IMR-90 (cell line): ENCODE results near the gene STOML2. TPM values are rescaled to one million over a fixed set of nuclear protein-coding genes. Genes with fewer than 3 reads are reported as not detected.

Source experiments
- ATAC-seq: fragments of 200-7000 bp; cut with Tn5 transposase; 2 replicates; pipeline ENCODE4 v1.9.1; 2020; ENCODE audit warnings: low read depth, mild to moderate bottlenecking, moderate library complexity
- BruUV-seq: library from RNA; stranded (reverse); fragments of 400-500 nt; replicated peaks from 2 replicates; lab custom pipeline; 2021; lab: Mats Ljungman, UMichigan
- CTCF ChIA-PET: fragments of 300-600 bp; formaldehyde crosslinking; extraction: SDS; loops from one replicate; lab custom pipeline; 2021; ENCODE audit warnings: antibody characterized with exemption; lab: Yijun Ruan, JAX
- POLR2A ChIA-PET: fragments of 300-600 bp; sonication (Branson Sonifier 250); formaldehyde crosslinking; loops from one replicate; lab custom pipeline; 2022; ENCODE audit warnings: antibody characterized with exemption; ENCODE audit not compliant: unreplicated experiment; lab: Charles Lee
- DNase-seq: peaks from one replicate; pipeline ENCODE4 v3.0.0; 2013
- H2AFZ ChIP-seq: replicated peaks from 2 replicates; pipeline ENCODE3; 2013; ENCODE audit warnings: low read length, mild to moderate bottlenecking; ENCODE audit not compliant: poor library complexity
- H2AK5ac ChIP-seq: 2 replicates; pipeline ENCODE4 v1.6.1; 2013; ENCODE audit warnings: low read depth, low read length, inconsistent platforms
- H2AK9ac ChIP-seq: replicated peaks from 2 replicates; pipeline ENCODE3; 2013; ENCODE audit warnings: mild to moderate bottlenecking, low read depth, low read length, moderate library complexity; ENCODE audit not compliant: poor library complexity
- H2BK120ac ChIP-seq: 2 replicates; pipeline ENCODE4 v1.6.1; 2013; ENCODE audit warnings: low read depth, low read length, inconsistent platforms
- H2BK15ac ChIP-seq: 3 replicates; pipeline ENCODE4 v1.6.1; 2013; ENCODE audit warnings: low read depth, low read length, inconsistent platforms
- H2BK20ac ChIP-seq: 2 replicates; pipeline ENCODE4 v1.6.1; 2013; ENCODE audit warnings: low read depth, mild to moderate bottlenecking, inconsistent platforms, low read length, moderate library complexity
- H2BK5ac ChIP-seq: 2 replicates; pipeline ENCODE4 v1.6.1; 2013; ENCODE audit warnings: mild to moderate bottlenecking, low read depth, low read length, inconsistent platforms; ENCODE audit not compliant: poor library complexity, severe bottlenecking
- H3K14ac ChIP-seq: replicated peaks from 2 replicates; pipeline ENCODE4 v1.6.1; 2013; ENCODE audit warnings: low read depth, low read length, inconsistent platforms
- H3K18ac ChIP-seq: 2 replicates; pipeline ENCODE4 v1.6.1; 2013; ENCODE audit warnings: low read depth, low read length, control low read depth
- H3K23ac ChIP-seq: 2 replicates; pipeline ENCODE4 v1.6.1; 2013; ENCODE audit warnings: low read depth, low read length, inconsistent platforms
- H3K27ac ChIP-seq: 2 replicates; pipeline ENCODE4 v1.5.1; 2013; ENCODE audit warnings: mild to moderate bottlenecking, control low read depth, low read length; ENCODE audit not compliant: insufficient read depth
- H3K27me3 ChIP-seq: 2 replicates; pipeline ENCODE4 v1.6.1; 2013; ENCODE audit warnings: low read length; ENCODE audit not compliant: control insufficient read depth, insufficient read depth
- H3K36me3 ChIP-seq: 2 replicates; pipeline ENCODE4 v1.6.1; 2013; ENCODE audit warnings: low read length, mixed read lengths; ENCODE audit not compliant: control insufficient read depth, insufficient read depth
- H3K4ac ChIP-seq: 2 replicates; pipeline ENCODE4 v1.6.1; 2013; ENCODE audit warnings: low read depth, low read length, inconsistent platforms
- H3K4me1 ChIP-seq: 2 replicates; pipeline ENCODE4 v1.6.1; 2013; ENCODE audit warnings: low read length, mixed read lengths; ENCODE audit not compliant: control insufficient read depth, insufficient read depth
- H3K4me2 ChIP-seq: 2 replicates; pipeline ENCODE4 v1.6.1; 2013; ENCODE audit warnings: low read depth, mild to moderate bottlenecking, control low read depth, low read length, moderate library complexity
- H3K4me3 ChIP-seq: 2 replicates; pipeline ENCODE4 v1.5.1; 2013; ENCODE audit warnings: low read depth, mild to moderate bottlenecking, control low read depth, low read length, moderate library complexity; ENCODE audit not compliant: insufficient read depth
- H3K56ac ChIP-seq: 2 replicates; pipeline ENCODE4 v1.6.1; 2013; ENCODE audit warnings: low read length, inconsistent platforms; ENCODE audit not compliant: insufficient read depth; ENCODE audit errors: extremely low read depth
- H3K79me1 ChIP-seq, 2 experiments: 2 replicates each; pipeline ENCODE4 v1.6.1; 2013; ENCODE audit warnings: low read length in 2 of 2, inconsistent platforms in 1 of 2, low read depth in 1 of 2
- H3K9ac ChIP-seq: 2 replicates; pipeline ENCODE4 v1.6.1; 2013; ENCODE audit warnings: low read depth, low read length, control low read depth
- H3K9me1 ChIP-seq: 2 replicates; pipeline ENCODE4 v1.6.1; 2013; ENCODE audit warnings: low read length, inconsistent platforms; ENCODE audit not compliant: insufficient read depth
- H3K9me3 ChIP-seq: 2 replicates; pipeline ENCODE4 v1.6.1; 2013; ENCODE audit warnings: low read length; ENCODE audit not compliant: control insufficient read depth, insufficient read depth
- H4K20me1 ChIP-seq: 2 replicates; pipeline ENCODE4 v1.6.1; 2013; ENCODE audit warnings: low read length, inconsistent platforms; ENCODE audit not compliant: insufficient read depth
- H4K5ac ChIP-seq: 2 replicates; pipeline ENCODE4 v1.6.1; 2013; ENCODE audit warnings: mild to moderate bottlenecking, low read depth, low read length, control low read depth
- H4K8ac ChIP-seq, 2 experiments: 2 replicates each; pipeline ENCODE4 v1.6.1; 2013; ENCODE audit warnings: low read depth in 2 of 2, low read length in 2 of 2, control low read depth in 1 of 2, inconsistent platforms in 1 of 2
- H4K91ac ChIP-seq: 2 replicates; pipeline ENCODE4 v1.6.1; 2013; ENCODE audit warnings: low read depth, low read length, inconsistent platforms; ENCODE audit not compliant: insufficient read depth
- CHD1 ChIP-seq: IDR thresholded peaks from 2 replicates; pipeline ENCODE4 v1.6.1; 2012; ENCODE audit warnings: low read depth, low read length, improper control_type of control experiment
- SMC3 ChIP-seq: fragments of 150-350 bp; IDR thresholded peaks from 2 replicates; pipeline ENCODE4 v1.6.1; 2016; ENCODE audit warnings: low read depth, mild to moderate bottlenecking, antibody characterized with exemption, low read length, moderate library complexity
- WGBS, 2 experiments: methylation state at CpG; one replicate each; pipeline versions ENCODE4 v1.1.5 to v1.1.7; 2013; ENCODE audit warnings: missing lambda C conversion rate in 2 of 2; ENCODE audit not compliant: insufficient read length in 1 of 2; ENCODE audit errors: extremely low coverage in 2 of 2; 5-methylcytosine and 5-hydroxymethylcytosine counted together
- dilution Hi-C: fragments of 300-500 bp; cut with HindIII; formaldehyde crosslinking; loops from one replicate; pipeline ENCODE4 v1.14.3; 2018; ENCODE audit warnings: low sequenced_read_pairs; ENCODE audit not compliant: unreplicated experiment
- in situ Hi-C: fragments of 300-500 bp; cut with MboI; formaldehyde crosslinking; loops from 3 replicates; pipeline ENCODE4 v1.14.3; 2019; ENCODE audit warnings: low sequenced_read_pairs, inconsistent platforms, mixed read lengths
- intact Hi-C: fragments of 100-400 bp; cut with micrococcal nuclease; formaldehyde crosslinking; loops from 2 replicates; pipeline ENCODE4 v1.10.0; 2022
- polyA plus RNA-seq, 3 experiments: library from polyadenylated mRNA; depleted of rRNA; stranded (reverse); fragments of >200 nt; gene quantifications; 2 replicates each; pipeline ENCODE4 v1.2.3, GENCODE V29; 2012; ENCODE audit warnings: low replicate concordance in 1 of 3
- total RNA-seq: library from RNA; depleted of rRNA; stranded (reverse); fragments of >200 nt; gene quantifications from 2 replicates; pipeline ENCODE4 v1.2.3, GENCODE V29; 2012

Gene STOML2
- total and polyA plus RNA-seq, 2 of the 4 experiments (the other 2 are of a cell fraction) = 177 to 250 TPM

DNA sequence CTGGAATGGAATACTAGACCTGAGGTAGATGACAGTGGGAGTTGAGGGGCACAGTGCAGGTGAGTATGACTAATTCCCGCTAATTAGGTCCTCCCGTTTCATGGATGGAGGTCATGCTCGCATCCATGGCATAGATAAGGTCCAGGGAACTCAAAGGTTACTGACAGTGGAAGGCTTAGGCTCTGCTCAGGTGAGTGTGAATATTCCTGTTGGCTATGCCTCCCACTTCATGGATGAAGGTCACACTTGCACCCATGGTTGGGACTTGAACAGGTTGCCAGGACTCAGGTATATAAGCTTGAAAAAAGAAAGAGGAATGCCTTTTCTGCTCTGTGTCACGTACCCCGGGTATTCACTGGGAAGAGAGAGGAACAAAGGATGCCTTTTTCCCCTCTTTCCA, 39.1 kb upstream of the STOML2 start:
- H3K56ac ChIP-seq = no peak overlapping the region
- H2AK5ac ChIP-seq = no peak overlapping the region
- no TSS peak for BruUV-seq
- H3K79me1 ChIP-seq = no peaks in the 10 kb centered on the region
- no peaks in the 10 kb centered on the region for H3K9me1 ChIP-seq
- peaks cover 17% of the 10 kb centered on the region for H3K9me3 ChIP-seq
- ChIA-PET POLR2A (no interaction called here), CTCF (no interaction called here)
- peaks cover 2% of the 10 kb centered on the region; the same call in 1 of the 2 replicates for H3K27me3 ChIP-seq
- H4K8ac ChIP-seq = no peak overlapping the region
- H4K20me1 ChIP-seq = no peaks in the 10 kb centered on the region
- ATAC-seq = no peak
- no peak overlapping the region for H3K18ac ChIP-seq
- no peaks in the 10 kb centered on the region for H3K4me1 ChIP-seq
- H2BK120ac ChIP-seq = no peak overlapping the region
- H2BK20ac ChIP-seq = no peak overlapping the region
- in situ Hi-C loops (no loop called here), intact Hi-C loops (no loop called here), dilution Hi-C loops (no loop called here)
- no peak overlapping the region for H3K4me2 ChIP-seq
- no peak overlapping the region for H3K23ac ChIP-seq
- no peak overlapping the region for H4K5ac ChIP-seq
- H2BK15ac ChIP-seq = no peak overlapping the region
- H2AK9ac ChIP-seq = no peak overlapping the region
- H3K4ac ChIP-seq = no peak overlapping the region
- no peaks in the 10 kb centered on the region for H3K36me3 ChIP-seq
- no peak overlapping the region for H4K91ac ChIP-seq
- no peak overlapping the region for H2BK5ac ChIP-seq
- no peak overlapping the region for H3K27ac ChIP-seq
- no peak for TF ChIP-seq SMC3
- TF ChIP-seq CHD1 = no peak
- no peak overlapping the region for H3K14ac ChIP-seq
- H3K4me3 ChIP-seq = no peak overlapping the region
- H2AFZ ChIP-seq = no peak overlapping the region
- no peak overlapping the region for H3K9ac ChIP-seq
- no peak for DNase-seq
- WGBS, 2 experiments = 42% methylated on average over 3 of the region's 5 CpGs; no CpG with 5 or more reads in 1 of the 2 experiments
